H1 (cell line): ENCODE data around the gene EEPD1. TPM values are rescaled to one million over a fixed set of nuclear protein-coding genes. Genes with fewer than 3 reads are reported as not detected.

Experiments used
- BRCA1 ChIP-seq: IDR thresholded peaks from 2 replicates; pipeline ENCODE4 v1.6.1; 2012; ENCODE audit warnings: low read depth, low read length, improper control_type of control experiment
- CEBPB ChIP-seq: IDR thresholded peaks from 2 replicates; pipeline ENCODE4 v1.6.1; 2012; ENCODE audit warnings: low read depth, low read length
- KDM4A ChIP-seq: IDR thresholded peaks from one replicate; pipeline ENCODE4 v1.7.1; 2012; ENCODE audit warnings: low read depth, mild to moderate bottlenecking, moderate library complexity, low read length, inconsistent platforms; ENCODE audit not compliant: severe bottlenecking
- RXRA ChIP-seq: IDR thresholded peaks from 2 replicates; pipeline ENCODE4 v1.6.1; 2011; ENCODE audit warnings: low read depth, mild to moderate bottlenecking, low read length, moderate library complexity; ENCODE audit not compliant: insufficient read depth
- polyA plus RNA-seq, 7 experiments: library from polyadenylated mRNA; depleted of rRNA in 3 of 7; stranded (reverse) in 5 of 7; unstranded in 2 of 7; fragments of >200 nt in 5 of 7; fragments of 200-250 nt in 2 of 7; gene quantifications; 1 replicate in 5 of 7; 2 replicates in 1 of 7; 4 replicates in 1 of 7; pipeline versions ENCODE4 v1.2.1 to v1.2.3, GENCODE V29; 2011 to 2013; ENCODE audit warnings: missing spikeins in 2 of 7, mixed read lengths in 2 of 7
- total RNA-seq: library from RNA; stranded (reverse); fragmentation: NEBNext Ultra II Directional; extraction: Animal tissue kit (Norgen Biotek cat#: 25700); gene quantifications from 2 replicates; pipeline ENCODE4 v1.2.1, GENCODE V29; 2021

The EEPD1 gene
- total and polyA plus RNA-seq, 2 of the 8 experiments (the other 6 are each of a cell fraction or from before 2014, with no cell fraction given): 3.1 to 7.8 TPM

DNA sequence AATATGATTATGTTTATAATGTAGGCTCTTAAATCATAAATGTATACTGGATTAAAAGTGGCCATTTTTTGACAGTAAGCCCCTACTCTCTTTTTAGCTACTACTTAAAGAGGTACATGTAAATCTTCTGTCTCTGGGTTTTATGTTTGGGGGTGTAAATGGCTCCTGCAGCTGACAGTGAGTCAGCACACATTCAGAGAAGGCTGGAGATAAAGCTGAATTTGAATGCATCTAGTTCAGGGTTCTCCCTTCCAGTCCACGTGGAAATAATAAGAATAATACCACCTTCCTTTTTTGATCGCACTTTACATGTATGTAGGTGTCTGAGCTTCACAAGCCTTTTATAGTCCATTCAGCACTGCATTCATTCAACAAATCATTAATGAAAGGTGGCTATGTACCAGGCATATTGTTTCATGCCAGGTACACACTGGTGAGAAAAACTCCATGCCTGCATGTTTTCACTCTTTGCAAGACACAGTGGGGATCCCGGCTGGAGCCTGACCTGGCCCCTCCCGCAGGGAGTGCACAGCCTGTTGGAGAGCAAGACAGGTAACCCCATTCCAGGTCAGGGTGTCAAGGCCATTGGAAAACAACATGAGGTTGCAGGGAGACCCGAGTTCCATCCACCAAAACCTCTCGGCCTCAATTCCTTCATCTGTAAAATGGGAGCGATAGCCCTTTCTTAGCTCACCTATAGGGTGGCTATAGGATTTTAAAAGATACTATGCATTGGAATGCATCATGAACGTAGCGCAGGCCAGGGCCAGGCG is 129.1 kb downstream of the EEPD1 start (continued):
- TF ChIP-seq BRCA1 (no peak), RXRA (no peak), KDM4A (no peak), CEBPB (no peak)
